ENCODE results near the gene MCTS1. TPM values are rescaled to one million over a fixed set of nuclear protein-coding genes. Genes with fewer than 3 reads are reported as not detected.

Gene MCTS1
- total and polyA plus RNA-seq, 4 donors = 12.1 to 56.1 (median 25.1) TPM

GRCh38 chrX:120638619-120639018 is 34.7 kb downstream of the MCTS1 start:
- H3K4me1 ChIP-seq (ENCODE audit: control insufficient read depth in 4 of 4, insufficient read depth in 4 of 4, low read length in 3 of 4) = no peaks in the 10 kb centered on the region
- H3K9ac ChIP-seq (ENCODE audit: low read depth in 1 of 2, low read length in 2 of 2) = no peak overlapping the region
- no peak overlapping the region for H3K27ac ChIP-seq (ENCODE audit: low read depth in 1 of 2, low read length in 2 of 2)
- H3K27me3 ChIP-seq (ENCODE audit: control insufficient read depth in 4 of 4, insufficient read depth in 4 of 4, low read length in 3 of 4) = no peaks in the 10 kb centered on the region
- no peak overlapping the region for H3K4me3 ChIP-seq (ENCODE audit: low read depth in 1 of 3, low read length in 3 of 3)
- H3K36me3 ChIP-seq (ENCODE audit: control insufficient read depth in 4 of 4, insufficient read depth in 3 of 4, low read depth in 1 of 4, low read length in 3 of 4) = no peaks in the 10 kb centered on the region
- TF ChIP-seq, protein P1, sequence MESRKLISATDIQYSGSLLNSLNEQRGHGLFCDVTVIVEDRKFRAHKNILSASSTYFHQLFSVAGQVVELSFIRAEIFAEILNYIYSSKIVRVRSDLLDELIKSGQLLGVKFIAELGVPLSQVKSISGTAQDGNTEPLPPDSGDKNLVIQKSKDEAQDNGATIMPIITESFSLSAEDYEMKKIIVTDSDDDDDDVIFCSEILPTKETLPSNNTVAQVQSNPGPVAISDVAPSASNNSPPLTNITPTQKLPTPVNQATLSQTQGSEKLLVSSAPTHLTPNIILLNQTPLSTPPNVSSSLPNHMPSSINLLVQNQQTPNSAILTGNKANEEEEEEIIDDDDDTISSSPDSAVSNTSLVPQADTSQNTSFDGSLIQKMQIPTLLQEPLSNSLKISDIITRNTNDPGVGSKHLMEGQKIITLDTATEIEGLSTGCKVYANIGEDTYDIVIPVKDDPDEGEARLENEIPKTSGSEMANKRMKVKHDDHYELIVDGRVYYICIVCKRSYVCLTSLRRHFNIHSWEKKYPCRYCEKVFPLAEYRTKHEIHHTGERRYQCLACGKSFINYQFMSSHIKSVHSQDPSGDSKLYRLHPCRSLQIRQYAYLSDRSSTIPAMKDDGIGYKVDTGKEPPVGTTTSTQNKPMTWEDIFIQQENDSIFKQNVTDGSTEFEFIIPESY (IDR thresholded peaks at IDR 0.05) = no peak
- TF ChIP-seq FOXA1 (IDR thresholded peaks at IDR 0.05) = no peak
- no peak for TF ChIP-seq JUND (IDR thresholded peaks at IDR 0.05)
- TF ChIP-seq RAD21 (IDR thresholded peaks at IDR 0.05) = no peak
- TF ChIP-seq GABPA (IDR thresholded peaks at IDR 0.05 in 1 of 2, conservative IDR thresholded peaks at IDR 0.05 in 1 of 2) = no peak
- TF ChIP-seq FOXA2 (IDR thresholded peaks at IDR 0.05) = no peak
- DNase-seq (ENCODE audit: low spot score) = no peak
- H3K9me3 ChIP-seq (ENCODE audit: control insufficient read depth in 4 of 4, low read length in 3 of 4) = no peaks in the 10 kb centered on the region
- WGBS = 96% methylated on average over 4 of the region's 4 CpGs

DNA sequence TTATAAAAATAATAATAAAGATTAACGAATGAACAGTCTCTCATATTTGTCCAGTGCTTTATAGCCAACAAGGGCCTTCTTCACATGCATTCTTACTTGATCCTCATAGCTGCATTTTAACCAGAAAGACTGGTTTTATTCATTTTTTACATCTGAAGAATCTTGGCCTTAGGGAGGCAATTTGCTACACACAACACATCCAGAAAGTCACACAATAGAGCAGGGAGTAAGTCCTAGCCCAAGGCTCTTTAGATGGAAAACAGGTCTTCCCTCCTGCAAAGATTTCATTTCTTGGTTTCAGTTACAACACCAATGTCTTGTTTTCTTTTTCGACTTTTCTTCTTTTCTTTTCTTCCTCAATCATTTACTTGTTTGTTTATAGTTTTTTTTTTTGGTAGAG is 39.0 kb downstream of the MCTS1 start:
- DNase-seq (ENCODE audit: low spot score) = no peak
- H3K4me1 ChIP-seq (ENCODE audit: control insufficient read depth in 4 of 4, insufficient read depth in 4 of 4, low read length in 3 of 4) = no peaks in the 10 kb centered on the region
- no peaks in the 10 kb centered on the region for H3K36me3 ChIP-seq (ENCODE audit: control insufficient read depth in 4 of 4, insufficient read depth in 3 of 4, low read depth in 1 of 4, low read length in 3 of 4)
- no peaks in the 10 kb centered on the region for H3K9me3 ChIP-seq (ENCODE audit: control insufficient read depth in 4 of 4, low read length in 3 of 4)
- peaks cover 0 to 3% (median 0%) of the 10 kb centered on the region in 4 donors for H3K27me3 ChIP-seq (ENCODE audit: control insufficient read depth in 4 of 4, insufficient read depth in 4 of 4, low read length in 3 of 4)
- H3K27ac ChIP-seq (ENCODE audit: low read depth in 1 of 2, low read length in 2 of 2) = no peak overlapping the region
- 80% methylated on average over 2 of the region's 2 CpGs for WGBS
- TF ChIP-seq GABPA (IDR thresholded peaks at IDR 0.05 in 1 of 2, conservative IDR thresholded peaks at IDR 0.05 in 1 of 2) = no peak
- TF ChIP-seq FOXA2 (IDR thresholded peaks at IDR 0.05) = no peak
- no peak for TF ChIP-seq JUND (IDR thresholded peaks at IDR 0.05)
- TF ChIP-seq, protein P2, sequence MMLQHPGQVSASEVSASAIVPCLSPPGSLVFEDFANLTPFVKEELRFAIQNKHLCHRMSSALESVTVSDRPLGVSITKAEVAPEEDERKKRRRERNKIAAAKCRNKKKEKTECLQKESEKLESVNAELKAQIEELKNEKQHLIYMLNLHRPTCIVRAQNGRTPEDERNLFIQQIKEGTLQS (IDR thresholded peaks at IDR 0.05) = no peak
- TF ChIP-seq FOXA1 (IDR thresholded peaks at IDR 0.05) = no peak
- TF ChIP-seq EGR1 (IDR thresholded peaks at IDR 0.05; ENCODE audit: low read depth in 2 of 2) = no peak
- no peak for TF ChIP-seq MAX (IDR thresholded peaks at IDR 0.05)
- TF ChIP-seq HNF4G (IDR thresholded peaks at IDR 0.05) = no peak
- no peak for TF ChIP-seq RAD21 (IDR thresholded peaks at IDR 0.05)
- no peak for TF ChIP-seq NR2F2 (IDR thresholded peaks at IDR 0.05)
- TF ChIP-seq HNF4A (conservative IDR thresholded peaks at IDR 0.05) = no peak
- TF ChIP-seq, protein P3, sequence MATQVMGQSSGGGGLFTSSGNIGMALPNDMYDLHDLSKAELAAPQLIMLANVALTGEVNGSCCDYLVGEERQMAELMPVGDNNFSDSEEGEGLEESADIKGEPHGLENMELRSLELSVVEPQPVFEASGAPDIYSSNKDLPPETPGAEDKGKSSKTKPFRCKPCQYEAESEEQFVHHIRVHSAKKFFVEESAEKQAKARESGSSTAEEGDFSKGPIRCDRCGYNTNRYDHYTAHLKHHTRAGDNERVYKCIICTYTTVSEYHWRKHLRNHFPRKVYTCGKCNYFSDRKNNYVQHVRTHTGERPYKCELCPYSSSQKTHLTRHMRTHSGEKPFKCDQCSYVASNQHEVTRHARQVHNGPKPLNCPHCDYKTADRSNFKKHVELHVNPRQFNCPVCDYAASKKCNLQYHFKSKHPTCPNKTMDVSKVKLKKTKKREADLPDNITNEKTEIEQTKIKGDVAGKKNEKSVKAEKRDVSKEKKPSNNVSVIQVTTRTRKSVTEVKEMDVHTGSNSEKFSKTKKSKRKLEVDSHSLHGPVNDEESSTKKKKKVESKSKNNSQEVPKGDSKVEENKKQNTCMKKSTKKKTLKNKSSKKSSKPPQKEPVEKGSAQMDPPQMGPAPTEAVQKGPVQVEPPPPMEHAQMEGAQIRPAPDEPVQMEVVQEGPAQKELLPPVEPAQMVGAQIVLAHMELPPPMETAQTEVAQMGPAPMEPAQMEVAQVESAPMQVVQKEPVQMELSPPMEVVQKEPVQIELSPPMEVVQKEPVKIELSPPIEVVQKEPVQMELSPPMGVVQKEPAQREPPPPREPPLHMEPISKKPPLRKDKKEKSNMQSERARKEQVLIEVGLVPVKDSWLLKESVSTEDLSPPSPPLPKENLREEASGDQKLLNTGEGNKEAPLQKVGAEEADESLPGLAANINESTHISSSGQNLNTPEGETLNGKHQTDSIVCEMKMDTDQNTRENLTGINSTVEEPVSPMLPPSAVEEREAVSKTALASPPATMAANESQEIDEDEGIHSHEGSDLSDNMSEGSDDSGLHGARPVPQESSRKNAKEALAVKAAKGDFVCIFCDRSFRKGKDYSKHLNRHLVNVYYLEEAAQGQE (IDR thresholded peaks at IDR 0.05) = no peak
- TF ChIP-seq RXRA (IDR thresholded peaks at IDR 0.05) = no peak
- TF ChIP-seq YY1 (IDR thresholded peaks at IDR 0.05) = no peak
- TF ChIP-seq SP1 (IDR thresholded peaks at IDR 0.05) = no peak
- no peak for TF ChIP-seq TAF1 (conservative IDR thresholded peaks at IDR 0.05)
- H3K4me3 ChIP-seq (ENCODE audit: low read depth in 1 of 3, low read length in 3 of 3) = no peak overlapping the region
- no peak overlapping the region for H3K9ac ChIP-seq (ENCODE audit: low read depth in 1 of 2, low read length in 2 of 2)
